ENCODE measurements around the gene ARSI. TPM values are rescaled to one million over a fixed set of nuclear protein-coding genes. Genes with fewer than 3 reads are reported as not detected.

The ARSI gene
- total RNA-seq, 2 donors from 2014 or later = not detected

- no peaks in the 10 kb centered on the region for H3K36me3 Mint-ChIP-seq (ENCODE audit: low read depth)
- H3K27me3 Mint-ChIP-seq = peaks cover 7% of the 10 kb centered on the region
- no peak overlapping the region for H3K4me3 Mint-ChIP-seq
- H3K4me1 Mint-ChIP-seq = no peaks in the 10 kb centered on the region
- no peak overlapping the region for H3K27ac Mint-ChIP-seq
- no peaks in the 10 kb centered on the region for H3K9me3 Mint-ChIP-seq
- no peak for ATAC-seq (replicated peaks)
Measured at GRCh38 chr5:150281987-150282386, 20.7 kb downstream of the ARSI start.

GRCh38 chr5:150279330-150280020 is 23.2 kb downstream of the ARSI start:
- Mint-ChIP-seq H3K4me3 (no peak overlapping the region), H3K9me3 (no peaks in the 10 kb centered on the region), H3K27me3 (peaks cover 12% of the 10 kb centered on the region), H3K4me1 (no peaks in the 10 kb centered on the region), H3K36me3 (ENCODE audit: low read depth) (no peaks in the 10 kb centered on the region), H3K27ac (no peak overlapping the region)
- ATAC-seq (replicated peaks) = no peak

GRCh38 chr5:150278916-150279315 is 23.8 kb downstream of the ARSI start:
- Mint-ChIP-seq H3K27me3 (peaks cover 12% of the 10 kb centered on the region), H3K4me3 (no peak overlapping the region), H3K4me1 (no peaks in the 10 kb centered on the region), H3K27ac (no peak overlapping the region), H3K36me3 (ENCODE audit: low read depth) (no peaks in the 10 kb centered on the region), H3K9me3 (no peaks in the 10 kb centered on the region)
- no peak for ATAC-seq (replicated peaks)

DNA sequence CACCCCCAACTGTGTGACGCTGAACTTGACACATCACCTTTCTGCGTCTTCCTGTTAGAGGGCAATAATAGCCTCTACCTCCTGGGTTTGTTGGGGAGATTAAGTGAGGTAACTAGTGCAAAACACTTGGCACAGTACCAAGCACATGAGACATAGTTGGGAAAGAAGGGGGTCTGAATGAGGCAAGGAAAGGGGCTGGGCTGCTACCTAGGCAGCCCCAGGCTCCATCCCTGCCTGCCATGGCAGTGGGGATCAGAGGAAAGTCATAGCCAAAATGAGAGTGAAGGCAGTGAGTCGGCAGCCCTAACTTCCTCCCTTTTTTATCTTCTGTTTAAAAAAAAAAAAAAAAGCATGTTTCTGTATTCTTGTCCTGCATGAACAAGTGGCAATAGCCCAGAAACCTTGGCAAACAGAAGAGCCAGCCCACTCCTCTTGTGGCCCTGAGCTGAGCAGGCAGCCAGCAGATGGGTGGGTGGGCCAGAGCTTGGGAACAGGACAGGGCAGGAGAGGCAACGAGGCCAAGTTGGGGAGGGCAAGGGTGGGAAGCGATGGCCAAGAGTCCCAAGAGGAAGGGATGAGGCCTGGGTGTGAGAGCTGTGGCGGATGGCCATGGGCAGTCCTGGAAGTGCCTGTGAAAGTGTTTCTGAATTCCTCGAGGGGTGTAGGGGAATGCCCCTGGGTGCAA is 24.5 kb downstream of the ARSI start:
- H3K27ac Mint-ChIP-seq = no peak overlapping the region
- no peaks in the 10 kb centered on the region for H3K36me3 Mint-ChIP-seq (ENCODE audit: low read depth)
- H3K9me3 Mint-ChIP-seq = no peaks in the 10 kb centered on the region
- H3K4me3 Mint-ChIP-seq = no peak overlapping the region
- no peak for ATAC-seq (replicated peaks)
- H3K27me3 Mint-ChIP-seq = peaks cover 12% of the 10 kb centered on the region
- no peaks in the 10 kb centered on the region for H3K4me1 Mint-ChIP-seq

DNA sequence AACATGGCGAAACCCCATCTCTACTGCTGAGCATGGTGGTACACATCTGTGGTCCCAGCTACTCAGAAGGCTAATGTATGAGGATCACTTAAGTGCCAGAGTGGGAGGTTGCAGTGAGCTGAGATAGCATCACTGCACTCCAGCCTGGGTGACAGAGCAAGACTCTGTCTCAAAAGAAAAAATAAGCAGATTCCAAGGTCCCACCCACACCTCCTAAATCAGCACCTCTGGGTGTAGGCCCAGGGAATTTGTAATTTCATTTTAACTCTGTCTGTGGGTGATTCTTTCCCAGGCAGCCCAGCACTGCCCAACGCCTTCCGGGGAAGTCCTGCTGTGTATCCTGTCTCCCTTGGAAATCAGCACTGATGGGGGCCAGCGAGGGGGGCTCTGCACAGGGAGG is 25.7 kb downstream of the ARSI start:
- no peak for ATAC-seq (replicated peaks)
- Mint-ChIP-seq H3K4me3 (no peak overlapping the region), H3K27me3 (peaks cover 12% of the 10 kb centered on the region), H3K36me3 (ENCODE audit: low read depth) (no peaks in the 10 kb centered on the region), H3K9me3 (no peaks in the 10 kb centered on the region), H3K27ac (no peak overlapping the region), H3K4me1 (no peaks in the 10 kb centered on the region)

DNA sequence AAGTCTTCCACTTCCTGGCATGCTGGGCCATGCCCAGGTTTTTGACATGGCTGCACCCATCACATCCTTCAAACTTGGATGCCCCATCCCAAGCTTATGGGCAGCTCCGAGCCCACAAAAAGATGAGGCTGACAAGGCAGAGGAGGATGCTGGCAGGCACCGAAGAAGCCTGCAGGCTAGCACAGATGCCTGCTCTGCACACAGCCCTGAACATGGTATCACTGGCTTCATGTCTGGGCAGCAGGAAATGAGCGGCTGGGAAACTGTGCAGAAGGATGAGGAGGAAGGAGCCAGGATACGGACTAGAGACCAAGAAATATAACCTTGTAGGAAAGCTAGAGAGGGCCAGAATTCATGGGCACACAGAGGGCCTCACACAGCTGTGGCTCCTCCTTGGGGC is 27.9 kb downstream of the ARSI start:
- Mint-ChIP-seq H3K27me3 (peaks cover 14% of the 10 kb centered on the region), H3K36me3 (ENCODE audit: low read depth) (no peaks in the 10 kb centered on the region), H3K27ac (peak overlapping the region; percentile 71), H3K4me1 (no peaks in the 10 kb centered on the region), H3K4me3 (no peak overlapping the region), H3K9me3 (no peaks in the 10 kb centered on the region)
- ATAC-seq (replicated peaks) = no peak

- H3K4me3 Mint-ChIP-seq = no peak overlapping the region
- H3K36me3 Mint-ChIP-seq (ENCODE audit: low read depth) = no peaks in the 10 kb centered on the region
- H3K27ac Mint-ChIP-seq = no peak overlapping the region
- H3K9me3 Mint-ChIP-seq = no peaks in the 10 kb centered on the region
- ATAC-seq (replicated peaks) = no peak
- peaks cover 7% of the 10 kb centered on the region for H3K27me3 Mint-ChIP-seq
- no peaks in the 10 kb centered on the region for H3K4me1 Mint-ChIP-seq
Measured at GRCh38 chr5:150272531-150272930, 30.2 kb downstream of the ARSI start.

DNA sequence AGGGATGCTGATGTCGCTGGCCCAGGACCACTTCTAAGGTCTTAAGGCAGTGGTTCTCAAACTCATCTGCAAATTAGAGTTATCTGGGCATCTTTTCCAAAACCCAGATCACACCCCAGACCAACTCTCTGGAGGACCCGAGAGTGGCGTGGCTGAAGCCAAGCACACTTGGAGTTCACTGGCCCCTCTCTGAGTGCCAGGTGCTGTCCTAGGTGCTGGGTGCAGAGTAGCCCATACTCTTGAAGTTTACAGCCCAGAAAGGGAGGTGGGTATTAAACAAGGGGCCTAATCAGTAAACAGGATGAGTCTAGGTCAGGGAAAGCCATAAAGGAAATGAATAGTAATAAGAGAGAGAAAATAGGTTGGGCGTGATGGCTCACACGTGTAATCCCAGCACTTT is 30.8 kb downstream of the ARSI start:
- Mint-ChIP-seq H3K4me1 (no peaks in the 10 kb centered on the region), H3K9me3 (no peaks in the 10 kb centered on the region), H3K36me3 (ENCODE audit: low read depth) (no peaks in the 10 kb centered on the region), H3K27me3 (peaks cover 7% of the 10 kb centered on the region), H3K4me3 (no peak overlapping the region), H3K27ac (no peak overlapping the region)
- ATAC-seq (replicated peaks) = no peak

- no peak overlapping the region for H3K4me3 Mint-ChIP-seq
- ATAC-seq (replicated peaks) = no peak
Measured at GRCh38 chr5:150271296-150271692, 31.4 kb downstream of the ARSI start.

GRCh38 chr5:150270541-150271295 is 32.0 kb downstream of the ARSI start:
- Mint-ChIP-seq H3K27ac (no peak overlapping the region), H3K27me3 (peaks cover 3% of the 10 kb centered on the region), H3K4me3 (no peak overlapping the region), H3K9me3 (no peaks in the 10 kb centered on the region), H3K4me1 (no peaks in the 10 kb centered on the region), H3K36me3 (ENCODE audit: low read depth) (no peaks in the 10 kb centered on the region)
- no peak for ATAC-seq (replicated peaks)

More at GRCh38 chr5:150271296-150271692, 31.4 kb downstream of the ARSI start:
- no peak overlapping the region for H3K27ac Mint-ChIP-seq
- peaks cover 5% of the 10 kb centered on the region for H3K27me3 Mint-ChIP-seq
- no peaks in the 10 kb centered on the region for H3K4me1 Mint-ChIP-seq
- no peaks in the 10 kb centered on the region for H3K36me3 Mint-ChIP-seq (ENCODE audit: low read depth)
- no peaks in the 10 kb centered on the region for H3K9me3 Mint-ChIP-seq

DNA sequence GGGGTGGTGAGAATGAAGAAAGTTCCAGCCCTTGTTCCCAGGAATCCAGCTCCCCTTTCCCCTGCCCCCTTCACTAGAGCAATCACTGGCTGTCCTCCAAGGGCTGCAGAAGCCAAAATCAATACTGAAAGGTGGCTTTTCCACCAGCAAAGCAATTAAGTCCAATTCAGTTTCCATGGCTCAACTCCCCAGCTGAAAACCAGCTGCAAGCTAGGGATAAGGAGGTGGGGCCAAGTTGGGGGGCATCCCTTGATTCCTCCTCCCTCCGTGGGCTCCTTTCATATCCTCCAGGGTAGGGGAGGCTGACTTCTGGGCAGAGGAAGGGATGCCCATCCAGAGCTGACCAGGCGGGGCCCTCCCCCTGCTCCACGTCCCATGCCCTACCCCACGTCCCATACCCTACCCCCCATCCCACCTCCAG is 35.8 kb downstream of the ARSI start:
- Mint-ChIP-seq H3K27me3 (peaks cover 5% of the 10 kb centered on the region), H3K4me1 (no peaks in the 10 kb centered on the region), H3K9me3 (no peaks in the 10 kb centered on the region), H3K27ac (no peak overlapping the region), H3K36me3 (ENCODE audit: low read depth) (no peaks in the 10 kb centered on the region), H3K4me3 (no peak overlapping the region)
- ATAC-seq (replicated peaks) = no peak

- Mint-ChIP-seq H3K4me3 (no peak overlapping the region), H3K36me3 (ENCODE audit: low read depth) (no peaks in the 10 kb centered on the region), H3K27ac (no peak overlapping the region), H3K9me3 (no peaks in the 10 kb centered on the region), H3K27me3 (peaks cover 4% of the 10 kb centered on the region), H3K4me1 (no peaks in the 10 kb centered on the region)
- ATAC-seq (replicated peaks) = no peak
Measured at GRCh38 chr5:150265870-150266383, 36.8 kb downstream of the ARSI start.

DNA sequence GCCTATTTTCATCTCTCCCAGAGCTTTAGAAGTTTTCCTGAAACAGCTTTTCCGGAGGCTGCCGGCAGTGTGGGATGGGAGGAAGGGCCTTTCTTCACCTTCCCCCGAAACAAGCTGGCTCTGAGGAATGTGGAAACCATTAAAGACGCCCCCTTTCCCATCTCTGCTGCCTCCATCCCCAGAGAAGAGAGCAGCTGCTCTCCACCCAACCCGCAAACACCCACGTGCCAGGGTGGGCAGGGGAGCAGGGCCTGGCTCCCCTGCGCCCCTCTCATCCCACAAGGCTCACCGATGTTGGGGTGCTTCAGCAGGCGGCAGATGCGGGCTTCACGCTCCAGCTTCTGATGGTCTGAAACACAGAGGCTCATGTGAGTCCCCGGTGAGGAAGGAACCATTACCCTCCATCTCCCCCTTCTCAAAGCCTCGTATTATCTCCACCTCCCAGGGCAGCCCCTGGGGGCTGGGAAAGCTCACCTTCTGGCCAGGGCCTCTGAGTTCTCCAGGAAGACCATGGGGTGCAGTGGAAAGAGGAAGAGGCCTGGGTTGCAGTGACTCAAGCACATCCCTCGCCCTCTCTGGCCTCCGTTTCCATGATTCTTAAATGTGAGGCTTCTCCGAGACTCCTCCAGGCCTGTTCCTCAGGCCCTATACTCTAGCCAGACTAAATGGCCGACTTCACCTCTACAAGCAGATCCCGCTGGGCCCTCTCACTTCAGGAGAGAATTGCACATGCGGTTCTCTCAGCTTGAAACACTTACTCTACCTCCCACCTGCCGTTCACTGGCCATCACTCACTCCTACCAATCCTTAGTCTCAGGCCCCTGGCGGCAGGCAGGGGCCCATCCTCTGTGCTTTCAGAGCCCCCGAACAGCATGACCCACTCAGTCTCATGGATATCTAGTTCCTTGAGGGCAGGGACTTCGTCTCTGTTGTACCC is 37.8 kb downstream of the ARSI start:
- H3K27ac Mint-ChIP-seq = no peak overlapping the region
- no peaks in the 10 kb centered on the region for H3K36me3 Mint-ChIP-seq (ENCODE audit: low read depth)
- peaks cover 4% of the 10 kb centered on the region for H3K27me3 Mint-ChIP-seq
- no peaks in the 10 kb centered on the region for H3K4me1 Mint-ChIP-seq
- H3K9me3 Mint-ChIP-seq = no peaks in the 10 kb centered on the region
- H3K4me3 Mint-ChIP-seq = no peak overlapping the region
- no peak for ATAC-seq (replicated peaks)
